HepG2 (cell line): Measurements from ENCODE around the gene NELFCD. TPM values are rescaled to one million over a fixed set of nuclear protein-coding genes. Genes with fewer than 3 reads are reported as not detected.

Source experiments
- HNRNPUL1 ChIP-seq: fragments of 200-400 bp; formaldehyde crosslinking; IDR thresholded peaks from 2 replicates; pipeline ENCODE4 v1.6.1; 2017; ENCODE audit warnings: low read depth, mild to moderate bottlenecking, low read length, moderate library complexity
- JUNB ChIP-seq: sonication (generic); formaldehyde crosslinking; IDR thresholded peaks from 2 replicates; pipeline ENCODE4 v1.8.0; 2022; ENCODE audit warnings: missing genetic modification reagents, mild to moderate bottlenecking, borderline replicate concordance
- KLF6 ChIP-seq: IDR thresholded peaks from 2 replicates; pipeline ENCODE4 v1.8.0; 2016; ENCODE audit warnings: missing biosample characterization, missing genetic modification reagents
- PHF5A ChIP-seq: IDR thresholded peaks from one replicate; pipeline ENCODE4 v1.6.1; 2018; ENCODE audit warnings: low read depth, missing genetic modification reagents; ENCODE audit not compliant: unreplicated experiment
- SRSF4 ChIP-seq: fragments of 200-400 bp; formaldehyde crosslinking; IDR thresholded peaks from one replicate; pipeline ENCODE4 v1.6.1; 2018; ENCODE audit warnings: mild to moderate bottlenecking, low read depth, low read length, moderate library complexity; ENCODE audit not compliant: poor library complexity, severe bottlenecking
- TCF12 ChIP-seq, 2 experiments: fragments of 450-650 bp in 1 of 2; sonication (generic) in 1 of 2; formaldehyde crosslinking in 1 of 2; IDR thresholded peaks; 2 replicates each; pipeline versions ENCODE4 v1.6.1 to v1.8.0; 2017 to 2022; ENCODE audit warnings: antibody characterized with exemption in 1 of 2, mild to moderate bottlenecking in 1 of 2, missing genetic modification reagents in 1 of 2, moderate library complexity in 1 of 2
- ZNF329 ChIP-seq: sonication (generic); formaldehyde crosslinking; IDR thresholded peaks from 2 replicates; pipeline ENCODE4 v1.9.0; 2021; ENCODE audit warnings: low read depth, mild to moderate bottlenecking, missing genetic modification reagents
- ZNF335 ChIP-seq: sonication (generic); formaldehyde crosslinking; IDR thresholded peaks from 2 replicates; pipeline ENCODE4 v1.4.0; 2020; ENCODE audit warnings: missing genetic modification reagents
- ZNF614 ChIP-seq: IDR thresholded peaks from 2 replicates; pipeline ENCODE4 v1.6.1; 2018; ENCODE audit warnings: missing biosample characterization, missing genetic modification reagents, inconsistent platforms, borderline replicate concordance
- ZNF879 ChIP-seq: sonication (generic); formaldehyde crosslinking; IDR thresholded peaks from 2 replicates; pipeline ENCODE4 v1.8.1; 2023; ENCODE audit warnings: missing genetic modification reagents
- polyA plus RNA-seq, 8 experiments: library from polyadenylated mRNA; depleted of rRNA in 3 of 8; stranded (reverse) in 7 of 8; unstranded in 1 of 8; fragments of >200 nt; fragmentation: Illumina TruSeq in 4 of 8; extraction: Trizol in 4 of 8; gene quantifications; 2 replicates each; pipeline versions ENCODE4 v1.2.1 to v1.2.3, GENCODE V29; 2011 to 2016; ENCODE audit warnings: low read depth in 4 of 8, missing spikeins in 1 of 8, mixed read lengths in 1 of 8; ENCODE audit not compliant: insufficient read depth in 1 of 8
- total RNA-seq, 5 experiments: library from RNA; depleted of rRNA; stranded (reverse); fragments of >200 nt; fragmentation: Illumina TruSeq; extraction: Trizol; gene quantifications; 2 replicates each; pipeline ENCODE4 v1.2.3, GENCODE V29; 2016; ENCODE audit warnings: low read depth in 1 of 5
- TF ChIP-seq, protein P1 (sequence below): sonication (generic); formaldehyde crosslinking; IDR thresholded peaks from 2 replicates; pipeline ENCODE4 v1.4.0; 2020; ENCODE audit warnings: missing genetic modification reagents, low read depth, mild to moderate bottlenecking, borderline replicate concordance
- TF ChIP-seq, protein P2 (sequence below): IDR thresholded peaks from 2 replicates; pipeline ENCODE4 v1.6.1; 2016; ENCODE audit warnings: low read depth
- TF ChIP-seq, protein P3 (sequence below): sonication (generic); formaldehyde crosslinking; IDR thresholded peaks from 2 replicates; pipeline ENCODE4 v1.4.0; 2020; ENCODE audit warnings: missing genetic modification reagents, borderline replicate concordance
- TF ChIP-seq, protein P4 (sequence below): sonication (generic); formaldehyde crosslinking; IDR thresholded peaks from 2 replicates; pipeline ENCODE4 v1.5.0; 2020; ENCODE audit warnings: missing genetic modification reagents, mild to moderate bottlenecking, borderline replicate concordance
- TF ChIP-seq, protein P5 (sequence below): IDR thresholded peaks from 2 replicates; pipeline ENCODE4 v1.6.1; 2016; ENCODE audit warnings: mild to moderate bottlenecking
- TF ChIP-seq, protein P6 (sequence below): sonication (generic); formaldehyde crosslinking; IDR thresholded peaks from 2 replicates; pipeline ENCODE4 v1.5.0; 2020; ENCODE audit warnings: mild to moderate bottlenecking, missing genetic modification reagents

Gene NELFCD
- total and polyA plus RNA-seq, 2 of the 13 experiments (the other 11 are each of a cell fraction or from before 2014, with no cell fraction given), result 159 to 203 TPM

DNA sequence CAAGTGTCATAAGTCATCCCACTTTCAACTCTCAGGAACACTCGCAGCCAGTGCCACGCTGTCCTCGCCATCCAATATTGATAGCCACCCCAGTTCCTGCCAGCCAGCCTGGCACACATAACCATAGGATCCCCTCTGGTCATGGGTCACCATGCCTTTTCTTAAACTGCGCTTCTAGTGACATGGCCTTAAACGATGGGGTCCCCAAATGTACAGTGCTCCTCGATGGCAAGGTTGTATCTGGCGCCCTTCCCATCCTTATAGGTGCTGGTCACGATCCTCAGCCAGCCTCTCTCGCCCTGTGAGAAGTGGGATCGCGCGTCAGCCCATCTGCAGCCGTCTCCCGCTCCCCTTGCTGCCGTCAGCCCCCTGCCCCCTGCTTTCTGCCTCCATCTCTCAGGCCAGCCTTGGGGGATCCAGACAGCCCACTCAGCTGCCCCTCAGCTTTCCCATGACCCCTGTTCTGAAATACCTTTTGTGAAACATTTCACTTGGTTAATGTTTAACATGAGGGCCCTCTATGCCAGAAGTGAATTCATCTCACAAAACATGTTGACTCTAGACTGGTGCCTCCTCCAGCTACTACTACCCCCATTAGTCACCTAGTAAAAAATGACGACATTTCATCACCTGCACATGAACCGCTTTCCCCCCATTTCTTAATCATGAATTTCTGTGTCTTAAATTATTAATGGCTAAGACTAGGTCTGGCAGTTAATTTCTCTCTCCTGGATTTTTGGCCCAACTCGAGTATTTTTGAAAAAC lies 14.6 kb downstream of the NELFCD start (continued):
- TF ChIP-seq, protein P1, sequence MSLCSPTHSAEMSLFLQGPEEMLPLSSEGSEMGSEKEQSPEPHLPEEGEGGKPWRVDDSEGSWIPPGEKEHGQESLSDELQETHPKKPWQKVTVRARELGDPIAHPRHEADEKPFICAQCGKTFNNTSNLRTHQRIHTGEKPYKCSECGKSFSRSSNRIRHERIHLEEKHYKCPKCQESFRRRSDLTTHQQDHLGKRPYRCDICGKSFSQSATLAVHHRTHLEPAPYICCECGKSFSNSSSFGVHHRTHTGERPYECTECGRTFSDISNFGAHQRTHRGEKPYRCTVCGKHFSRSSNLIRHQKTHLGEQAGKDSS (CRISPR knock-in tag), result no peak
- TF ChIP-seq SRSF4 (no peak), HNRNPUL1 (no peak), ZNF335 (no peak), ZNF329 (no peak), ZNF614 (CRISPR knock-in tag) (peak; percentile 66; the same call in 1 of the 2 replicates), KLF6 (CRISPR knock-in tag) (peak; percentile 21; the same call in 1 of the 2 replicates), TCF12 (IDR thresholded peaks at IDR 0.05) (no peak), TCF12 (CRISPR knock-in tag; IDR thresholded peaks at IDR 0.05) (no peak), PHF5A (CRISPR knock-in tag) (peak; percentile 66), JUNB (CRISPR knock-in tag) (no peak), ZNF879 (CRISPR knock-in tag) (no peak)
- TF ChIP-seq, protein P2, sequence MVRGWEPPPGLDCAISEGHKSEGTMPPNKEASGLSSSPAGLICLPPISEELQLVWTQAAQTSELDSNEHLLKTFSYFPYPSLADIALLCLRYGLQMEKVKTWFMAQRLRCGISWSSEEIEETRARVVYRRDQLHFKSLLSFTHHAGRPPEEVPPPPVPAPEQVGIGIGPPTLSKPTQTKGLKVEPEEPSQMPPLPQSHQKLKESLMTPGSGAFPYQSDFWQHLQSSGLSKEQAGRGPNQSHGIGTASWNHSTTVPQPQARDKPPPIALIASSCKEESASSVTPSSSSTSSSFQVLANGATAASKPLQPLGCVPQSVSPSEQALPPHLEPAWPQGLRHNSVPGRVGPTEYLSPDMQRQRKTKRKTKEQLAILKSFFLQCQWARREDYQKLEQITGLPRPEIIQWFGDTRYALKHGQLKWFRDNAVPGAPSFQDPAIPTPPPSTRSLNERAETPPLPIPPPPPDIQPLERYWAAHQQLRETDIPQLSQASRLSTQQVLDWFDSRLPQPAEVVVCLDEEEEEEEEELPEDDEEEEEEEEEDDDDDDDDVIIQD (CRISPR knock-in tag), result 0 out of 2 replicates have a peak, but pooled peaks have one; percentile 51
- TF ChIP-seq, protein P3, sequence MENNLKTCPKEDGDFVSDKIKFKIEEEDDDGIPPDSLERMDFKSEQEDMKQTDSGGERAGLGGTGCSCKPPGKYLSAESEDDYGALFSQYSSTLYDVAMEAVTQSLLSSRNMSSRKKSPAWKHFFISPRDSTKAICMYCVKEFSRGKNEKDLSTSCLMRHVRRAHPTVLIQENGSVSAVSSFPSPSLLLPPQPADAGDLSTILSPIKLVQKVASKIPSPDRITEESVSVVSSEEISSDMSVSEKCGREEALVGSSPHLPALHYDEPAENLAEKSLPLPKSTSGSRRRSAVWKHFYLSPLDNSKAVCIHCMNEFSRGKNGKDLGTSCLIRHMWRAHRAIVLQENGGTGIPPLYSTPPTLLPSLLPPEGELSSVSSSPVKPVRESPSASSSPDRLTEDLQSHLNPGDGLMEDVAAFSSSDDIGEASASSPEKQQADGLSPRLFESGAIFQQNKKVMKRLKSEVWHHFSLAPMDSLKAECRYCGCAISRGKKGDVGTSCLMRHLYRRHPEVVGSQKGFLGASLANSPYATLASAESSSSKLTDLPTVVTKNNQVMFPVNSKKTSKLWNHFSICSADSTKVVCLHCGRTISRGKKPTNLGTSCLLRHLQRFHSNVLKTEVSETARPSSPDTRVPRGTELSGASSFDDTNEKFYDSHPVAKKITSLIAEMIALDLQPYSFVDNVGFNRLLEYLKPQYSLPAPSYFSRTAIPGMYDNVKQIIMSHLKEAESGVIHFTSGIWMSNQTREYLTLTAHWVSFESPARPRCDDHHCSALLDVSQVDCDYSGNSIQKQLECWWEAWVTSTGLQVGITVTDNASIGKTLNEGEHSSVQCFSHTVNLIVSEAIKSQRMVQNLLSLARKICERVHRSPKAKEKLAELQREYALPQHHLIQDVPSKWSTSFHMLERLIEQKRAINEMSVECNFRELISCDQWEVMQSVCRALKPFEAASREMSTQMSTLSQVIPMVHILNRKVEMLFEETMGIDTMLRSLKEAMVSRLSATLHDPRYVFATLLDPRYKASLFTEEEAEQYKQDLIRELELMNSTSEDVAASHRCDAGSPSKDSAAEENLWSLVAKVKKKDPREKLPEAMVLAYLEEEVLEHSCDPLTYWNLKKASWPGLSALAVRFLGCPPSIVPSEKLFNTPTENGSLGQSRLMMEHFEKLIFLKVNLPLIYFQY (CRISPR knock-in tag), result no peak
- TF ChIP-seq, protein P4, sequence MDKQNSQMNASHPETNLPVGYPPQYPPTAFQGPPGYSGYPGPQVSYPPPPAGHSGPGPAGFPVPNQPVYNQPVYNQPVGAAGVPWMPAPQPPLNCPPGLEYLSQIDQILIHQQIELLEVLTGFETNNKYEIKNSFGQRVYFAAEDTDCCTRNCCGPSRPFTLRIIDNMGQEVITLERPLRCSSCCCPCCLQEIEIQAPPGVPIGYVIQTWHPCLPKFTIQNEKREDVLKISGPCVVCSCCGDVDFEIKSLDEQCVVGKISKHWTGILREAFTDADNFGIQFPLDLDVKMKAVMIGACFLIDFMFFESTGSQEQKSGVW (CRISPR knock-in tag), result no peak
- TF ChIP-seq, protein P5, sequence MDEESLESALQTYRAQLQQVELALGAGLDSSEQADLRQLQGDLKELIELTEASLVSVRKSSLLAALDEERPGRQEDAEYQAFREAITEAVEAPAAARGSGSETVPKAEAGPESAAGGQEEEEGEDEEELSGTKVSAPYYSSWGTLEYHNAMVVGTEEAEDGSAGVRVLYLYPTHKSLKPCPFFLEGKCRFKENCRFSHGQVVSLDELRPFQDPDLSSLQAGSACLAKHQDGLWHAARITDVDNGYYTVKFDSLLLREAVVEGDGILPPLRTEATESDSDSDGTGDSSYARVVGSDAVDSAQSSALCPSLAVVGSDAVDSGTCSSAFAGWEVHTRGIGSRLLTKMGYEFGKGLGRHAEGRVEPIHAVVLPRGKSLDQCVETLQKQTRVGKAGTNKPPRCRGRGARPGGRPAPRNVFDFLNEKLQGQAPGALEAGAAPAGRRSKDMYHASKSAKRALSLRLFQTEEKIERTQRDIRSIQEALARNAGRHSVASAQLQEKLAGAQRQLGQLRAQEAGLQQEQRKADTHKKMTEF (CRISPR knock-in tag), result peak; percentile 86
- TF ChIP-seq, protein P6, sequence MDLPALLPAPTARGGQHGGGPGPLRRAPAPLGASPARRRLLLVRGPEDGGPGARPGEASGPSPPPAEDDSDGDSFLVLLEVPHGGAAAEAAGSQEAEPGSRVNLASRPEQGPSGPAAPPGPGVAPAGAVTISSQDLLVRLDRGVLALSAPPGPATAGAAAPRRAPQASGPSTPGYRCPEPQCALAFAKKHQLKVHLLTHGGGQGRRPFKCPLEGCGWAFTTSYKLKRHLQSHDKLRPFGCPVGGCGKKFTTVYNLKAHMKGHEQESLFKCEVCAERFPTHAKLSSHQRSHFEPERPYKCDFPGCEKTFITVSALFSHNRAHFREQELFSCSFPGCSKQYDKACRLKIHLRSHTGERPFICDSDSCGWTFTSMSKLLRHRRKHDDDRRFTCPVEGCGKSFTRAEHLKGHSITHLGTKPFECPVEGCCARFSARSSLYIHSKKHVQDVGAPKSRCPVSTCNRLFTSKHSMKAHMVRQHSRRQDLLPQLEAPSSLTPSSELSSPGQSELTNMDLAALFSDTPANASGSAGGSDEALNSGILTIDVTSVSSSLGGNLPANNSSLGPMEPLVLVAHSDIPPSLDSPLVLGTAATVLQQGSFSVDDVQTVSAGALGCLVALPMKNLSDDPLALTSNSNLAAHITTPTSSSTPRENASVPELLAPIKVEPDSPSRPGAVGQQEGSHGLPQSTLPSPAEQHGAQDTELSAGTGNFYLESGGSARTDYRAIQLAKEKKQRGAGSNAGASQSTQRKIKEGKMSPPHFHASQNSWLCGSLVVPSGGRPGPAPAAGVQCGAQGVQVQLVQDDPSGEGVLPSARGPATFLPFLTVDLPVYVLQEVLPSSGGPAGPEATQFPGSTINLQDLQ (CRISPR knock-in tag), result no peak
